Stimulated activated CD8-positive, alpha-beta memory T cell treated with anti-CD3 and anti-CD28 coated beads, Interleukin-15, amount 100 ng/mL, for 4 hours (primary cell): ENCODE data around the gene AFTPH.
"Not testable (repeated sequence)": the region's sequence is repeated elsewhere in the genome, so short reads cannot be mapped to it uniquely, and the experiment has no call there.

Experiments
- DNase-seq, 2 donors: peaks; one replicate each; pipeline ENCODE4 v3.0.0-alpha.2; 2020; ENCODE audit warnings: low read depth in 2 of 2

AFTPH gene

DNA sequence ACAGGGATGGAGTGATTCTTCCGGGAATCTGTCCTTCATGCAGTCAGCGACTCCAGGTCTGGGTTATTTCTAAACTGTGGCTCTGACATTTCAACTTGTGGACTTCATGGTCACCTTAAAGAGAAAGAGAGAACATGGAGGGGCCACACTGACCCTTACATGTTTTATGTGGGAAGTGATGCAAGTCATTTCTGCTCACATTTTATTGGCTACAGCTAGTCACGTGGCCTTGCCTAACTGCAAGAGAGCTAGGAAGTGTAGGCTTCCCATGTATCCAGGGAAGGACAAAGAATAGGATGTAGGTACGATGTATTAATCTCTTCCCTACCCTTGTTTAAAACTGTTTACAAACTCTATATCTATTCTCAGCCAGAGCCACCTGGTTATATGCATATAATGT, 30.3 kb upstream of the AFTPH start:
- DNase-seq: no peak

DNA sequence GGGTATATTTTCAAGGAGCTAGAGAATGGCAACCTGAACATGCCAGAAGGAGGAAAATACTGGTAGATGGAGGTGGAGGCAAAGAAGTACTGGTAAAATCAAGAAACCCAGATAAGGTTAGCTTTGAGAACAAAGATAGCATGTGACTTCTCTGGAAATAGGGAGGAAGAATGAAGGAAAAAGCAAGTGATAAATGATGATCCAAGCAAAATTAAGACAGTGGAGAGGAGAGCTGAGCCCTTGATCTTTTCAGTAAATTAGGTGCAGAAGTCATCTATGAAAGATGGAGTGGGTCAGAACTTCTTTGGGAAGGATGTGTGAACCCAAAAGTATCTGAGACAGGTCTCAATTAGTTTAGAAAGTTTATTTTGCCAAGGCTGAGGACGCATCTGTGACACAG, 25.7 kb upstream of the AFTPH start:
- DNase-seq: no peak

DNA sequence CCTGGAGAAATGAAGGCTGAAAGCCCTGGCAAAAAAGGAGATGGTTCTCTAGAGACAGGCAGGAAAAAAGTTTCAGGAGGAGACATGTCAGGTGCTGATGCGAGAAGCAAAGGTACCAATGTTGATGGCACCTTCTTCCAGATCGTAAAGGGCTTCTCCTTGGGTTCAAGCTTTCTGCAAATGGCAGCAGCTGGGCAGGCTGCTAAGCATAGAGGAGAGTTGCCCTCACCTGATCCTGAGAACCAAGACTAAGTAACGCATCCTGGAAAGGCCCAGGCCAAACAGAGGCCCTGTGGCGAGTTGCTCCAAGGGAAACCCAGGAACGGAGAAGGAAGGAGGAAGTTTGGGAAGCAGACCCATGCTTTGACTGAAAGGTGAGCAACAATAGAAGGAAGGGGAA, 23.6 kb upstream of the AFTPH start:
- DNase-seq: no peak

DNA sequence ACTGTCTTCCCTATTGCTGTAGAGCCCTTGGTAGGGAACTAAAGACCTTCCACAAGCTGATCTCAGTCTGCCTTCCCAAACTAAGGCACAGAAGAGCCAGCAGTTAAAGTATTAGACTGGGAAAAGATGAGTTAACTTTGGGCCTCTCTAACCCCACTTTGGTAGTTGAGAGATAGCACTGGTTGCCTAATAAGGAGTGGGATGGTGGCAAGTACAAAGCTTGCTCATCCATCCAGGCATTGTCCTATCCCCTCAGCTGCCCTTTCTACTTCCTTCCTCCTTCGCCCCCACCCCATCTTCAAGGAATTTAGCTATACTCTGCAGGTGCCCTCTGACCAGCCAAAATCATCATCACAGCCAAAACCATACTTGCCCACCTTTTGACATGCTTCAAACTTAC, 22.2 kb upstream of the AFTPH start:
- DNase-seq: no peak

DNA sequence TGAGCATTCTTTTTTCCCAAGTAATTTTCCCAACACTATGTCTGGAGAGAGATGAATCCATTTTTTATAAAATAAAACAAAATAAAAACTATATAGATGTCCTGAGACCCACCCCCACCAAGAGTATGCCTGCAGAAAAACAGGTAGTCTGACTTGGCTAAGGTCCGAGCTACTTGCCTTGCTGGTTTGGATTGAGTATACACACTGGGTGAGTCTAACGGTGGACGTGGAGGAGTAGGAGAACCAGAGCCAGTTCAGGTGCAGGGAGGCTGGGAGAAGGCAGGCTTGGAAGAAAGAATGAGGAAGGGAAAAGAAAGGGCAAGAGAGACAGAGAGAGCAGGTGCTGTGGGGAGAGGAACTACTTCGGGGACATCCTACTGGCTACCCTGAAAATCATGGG, 21.3 kb upstream of the AFTPH start:
- no peak for DNase-seq

DNA sequence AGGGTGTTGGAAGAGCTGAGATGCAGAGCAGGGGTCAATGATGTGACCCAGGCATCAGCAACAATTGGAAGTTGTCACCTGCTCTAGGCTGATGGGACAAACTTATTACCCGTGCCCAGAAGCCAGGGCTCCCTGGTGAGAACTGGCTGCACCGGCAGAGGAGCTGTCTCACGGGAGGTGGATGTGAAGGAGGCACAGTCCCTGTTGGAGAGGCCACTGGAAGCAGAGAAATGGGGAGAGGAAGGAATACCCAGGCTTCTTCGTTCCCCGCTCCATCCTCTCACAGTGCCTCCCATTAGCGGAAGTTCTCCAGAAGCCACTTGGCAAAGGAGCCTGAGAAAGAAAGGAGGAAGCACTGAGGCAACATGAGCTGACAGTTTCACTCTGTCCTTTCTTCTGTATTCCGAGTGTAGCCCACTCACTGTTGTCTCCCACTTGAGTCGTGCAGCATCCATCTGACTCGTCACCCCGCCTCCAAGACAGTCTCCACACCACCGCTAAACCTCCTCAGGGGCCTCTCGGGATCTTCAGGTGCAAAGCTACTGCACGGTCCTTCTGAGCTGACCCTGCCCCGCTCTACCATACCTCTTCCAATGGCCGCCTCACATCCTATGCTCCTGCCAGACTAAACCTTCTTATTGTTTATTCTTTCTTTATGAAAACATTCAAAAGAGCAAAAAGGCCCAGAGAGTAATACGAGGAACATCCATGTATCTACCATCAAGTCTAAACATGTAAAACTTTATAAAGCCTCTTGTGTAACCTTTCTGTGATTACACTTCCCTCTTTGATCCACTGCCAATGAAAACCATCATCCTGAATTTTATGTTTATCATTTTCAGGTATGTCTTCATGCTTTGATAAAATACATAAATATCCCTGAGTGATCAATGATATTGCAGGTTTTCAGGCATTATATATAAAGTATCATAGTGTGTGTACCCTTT, 19.1 kb upstream of the AFTPH start:
- no peak for DNase-seq

DNA sequence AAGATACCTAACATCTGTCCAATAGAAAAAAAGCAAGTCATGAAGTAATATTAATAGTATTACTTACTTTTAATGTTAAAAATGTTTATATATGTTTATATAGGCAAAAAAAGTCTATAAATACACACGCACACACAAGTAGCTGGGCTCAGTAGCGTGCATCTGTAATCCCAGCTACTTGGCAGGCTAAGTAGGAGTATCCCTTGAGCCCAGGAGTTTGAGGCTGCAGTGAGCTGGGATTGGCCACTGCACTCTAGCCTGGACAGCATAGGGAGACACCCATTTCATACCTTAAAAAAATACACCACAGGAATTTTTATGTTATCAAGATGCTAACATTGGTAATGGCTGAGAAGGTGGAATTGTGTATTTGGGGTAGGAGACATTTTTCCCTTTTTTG, 17.4 kb upstream of the AFTPH start:
- no peak for DNase-seq

DNA sequence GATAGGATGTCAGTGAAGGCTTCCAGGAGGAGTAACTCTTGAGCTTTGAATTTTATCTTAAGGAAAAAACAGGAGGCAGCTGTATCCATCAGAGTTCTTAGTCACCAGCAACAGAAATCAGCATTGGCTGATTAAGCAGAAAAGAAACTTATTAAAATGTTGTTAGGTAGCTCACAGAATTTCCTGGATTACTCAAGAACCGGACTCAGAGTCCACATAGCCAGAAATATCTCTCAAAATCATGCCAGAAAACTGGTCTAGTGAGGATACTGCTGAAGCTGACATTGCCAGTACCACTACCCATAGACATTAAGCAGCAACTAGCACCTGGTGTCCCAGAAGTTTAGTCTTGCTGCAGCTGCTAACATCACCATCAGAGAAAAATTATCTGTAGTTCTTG, 10.1 kb upstream of the AFTPH start:
- no peak for DNase-seq

DNA sequence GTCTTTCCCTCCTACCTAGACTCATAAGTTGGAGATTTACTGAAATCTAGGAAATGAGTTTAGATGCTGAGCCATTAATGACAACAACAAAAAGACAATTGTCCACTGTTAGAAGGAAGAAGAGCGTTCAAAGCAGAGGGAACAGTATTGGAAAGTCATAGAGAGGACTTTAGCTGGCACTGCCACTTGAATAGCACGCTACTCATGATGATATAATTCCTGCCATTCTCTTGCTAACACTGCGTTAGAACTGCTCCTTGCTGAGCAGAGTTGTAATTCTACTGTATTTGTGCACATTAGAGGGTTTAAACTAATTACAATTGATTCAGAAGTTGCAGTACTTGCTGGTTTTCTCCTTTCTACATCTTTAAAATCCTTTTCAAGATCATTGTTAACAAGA, 9.0 kb upstream of the AFTPH start:
- DNase-seq: no peak

DNA sequence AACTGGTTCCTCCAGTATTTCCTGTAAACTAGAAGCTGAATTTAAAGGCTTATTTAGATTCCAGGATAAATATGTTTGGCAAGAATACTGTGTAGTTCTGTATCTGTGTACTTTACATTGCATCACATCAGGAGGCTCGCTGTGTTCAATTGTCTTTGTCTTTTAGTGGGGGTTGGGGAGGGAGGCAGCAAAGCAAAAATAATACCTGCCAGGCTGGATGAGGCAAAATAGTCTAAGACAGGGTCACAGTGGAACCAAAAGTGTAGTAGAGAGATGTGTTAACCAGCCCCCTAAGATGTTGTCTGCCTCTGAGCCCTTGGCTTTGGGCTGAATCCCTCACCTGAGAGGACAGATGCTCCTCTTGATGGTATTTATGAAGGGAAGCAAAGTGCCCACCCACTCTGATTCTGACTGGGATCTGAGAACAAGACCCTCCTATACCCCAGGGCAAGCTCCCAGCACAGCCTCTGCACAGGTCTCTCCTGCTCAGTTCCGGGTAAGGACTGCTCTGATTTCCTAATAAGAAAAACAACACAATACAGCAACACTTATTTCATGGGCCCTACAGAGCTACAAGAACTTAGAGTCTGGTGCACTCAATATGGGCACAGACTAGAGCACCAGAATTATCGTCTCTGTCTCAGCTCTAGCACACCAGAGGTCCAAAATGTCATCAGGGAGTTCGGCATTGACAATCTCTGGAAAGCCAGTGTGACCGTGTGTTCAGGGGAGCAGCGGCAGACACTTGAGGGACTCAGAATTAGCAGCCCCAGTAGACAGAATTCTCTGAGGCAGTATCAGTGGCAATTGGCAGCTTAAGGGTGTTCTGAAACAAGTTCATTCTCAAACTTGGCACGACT, 7.2 kb upstream of the AFTPH start:
- DNase-seq: no peak

DNA sequence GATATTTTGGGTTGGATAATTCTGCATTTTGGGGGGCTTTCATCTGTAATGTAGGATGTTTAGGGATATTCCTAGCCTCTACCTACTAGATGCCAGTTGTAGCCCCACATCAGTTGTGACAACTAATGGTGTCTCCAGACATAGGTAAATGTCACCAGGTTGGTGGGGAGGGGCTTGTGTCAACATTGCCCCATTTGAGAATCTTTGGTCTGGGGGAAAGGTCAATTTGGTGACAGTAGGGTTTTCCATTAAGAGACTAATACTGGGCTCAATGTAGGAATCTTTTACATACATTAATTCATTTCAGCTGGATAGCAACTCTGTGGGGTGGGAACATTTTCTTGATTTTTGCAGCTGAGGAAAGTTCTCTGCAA, 6.6 kb upstream of the AFTPH start:
- no peak for DNase-seq

DNA sequence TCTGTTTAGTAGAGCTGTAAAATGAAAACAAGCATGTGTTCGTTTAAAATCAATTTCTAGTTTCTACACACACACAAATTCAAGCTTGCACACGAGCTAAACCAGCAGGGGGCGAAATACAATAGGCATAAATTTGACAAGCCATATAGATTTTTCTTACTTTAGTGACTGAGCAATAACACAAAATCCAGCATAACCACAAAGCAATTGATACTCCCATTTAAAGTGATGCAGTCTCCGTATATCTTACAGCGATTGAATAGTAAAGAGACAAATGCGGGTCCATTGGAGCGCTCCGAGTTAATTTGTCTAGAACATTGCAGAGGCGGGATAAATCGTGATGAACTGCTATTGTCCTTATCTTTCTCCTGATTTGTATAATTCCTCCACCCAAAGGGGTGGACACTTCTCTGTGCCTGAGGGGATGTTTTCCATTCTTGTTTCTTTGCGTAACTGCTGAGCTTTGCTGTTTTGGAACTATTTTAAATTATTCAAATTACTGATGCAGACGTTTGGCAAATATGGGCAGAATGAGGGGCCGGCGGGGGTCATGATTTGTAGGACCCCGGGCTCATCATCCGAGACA, 1.2 kb upstream of the AFTPH start:
- DNase-seq: peak in 1 of 2 donors; percentile 47

DNA sequence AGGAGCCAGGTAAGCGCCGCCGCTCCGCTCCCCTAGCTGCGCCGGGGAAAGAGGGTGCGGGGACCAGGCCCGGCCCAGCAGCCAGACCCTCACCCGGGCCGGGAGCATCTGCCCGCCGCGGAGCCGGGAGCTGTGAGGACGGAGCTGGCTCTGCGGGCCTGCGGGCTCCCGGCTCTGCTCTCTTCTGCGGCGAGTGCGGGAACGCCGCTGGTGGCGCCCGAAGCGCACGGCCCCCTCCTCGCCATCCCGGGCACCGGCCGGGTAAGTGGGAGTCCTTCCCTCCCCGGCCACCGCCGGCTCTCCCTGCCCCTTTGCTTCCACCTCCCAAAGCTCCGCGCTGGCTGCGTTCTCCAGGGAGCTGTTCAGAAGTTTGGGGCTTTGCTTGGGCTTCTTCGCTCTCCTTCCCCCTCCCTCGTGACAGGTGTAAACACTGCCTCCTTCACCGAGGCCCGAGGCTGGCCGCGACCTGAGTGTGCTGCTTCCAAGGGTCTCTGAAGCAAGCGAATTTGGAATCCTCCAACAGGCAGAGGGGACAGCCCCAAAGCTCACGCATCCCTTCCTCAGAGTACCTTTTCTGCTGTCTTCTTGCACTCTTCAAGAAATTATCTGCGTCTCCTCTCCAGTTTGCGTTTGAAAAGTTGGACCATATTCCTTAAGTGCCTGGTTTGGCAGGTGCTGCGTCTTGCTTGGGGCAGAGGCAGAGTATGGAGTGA, 632 bp downstream of the AFTPH start:
- DNase-seq: no peak

DNA sequence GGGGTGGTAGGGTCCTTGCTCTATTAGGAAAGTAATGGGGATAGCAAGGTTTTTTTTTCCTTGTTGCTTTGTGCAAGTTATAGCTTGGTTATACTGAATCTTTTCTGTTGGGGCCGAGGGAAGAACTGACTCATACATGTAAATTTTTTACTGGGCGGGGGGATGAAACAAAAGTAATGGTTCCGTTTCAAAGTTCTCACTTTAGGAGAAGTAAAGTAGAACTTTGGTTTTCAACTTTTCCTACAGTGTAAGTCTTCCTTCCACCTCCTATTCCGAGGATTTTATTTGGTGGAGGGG, 1.1 kb downstream of the AFTPH start:
- no peak for DNase-seq

DNA sequence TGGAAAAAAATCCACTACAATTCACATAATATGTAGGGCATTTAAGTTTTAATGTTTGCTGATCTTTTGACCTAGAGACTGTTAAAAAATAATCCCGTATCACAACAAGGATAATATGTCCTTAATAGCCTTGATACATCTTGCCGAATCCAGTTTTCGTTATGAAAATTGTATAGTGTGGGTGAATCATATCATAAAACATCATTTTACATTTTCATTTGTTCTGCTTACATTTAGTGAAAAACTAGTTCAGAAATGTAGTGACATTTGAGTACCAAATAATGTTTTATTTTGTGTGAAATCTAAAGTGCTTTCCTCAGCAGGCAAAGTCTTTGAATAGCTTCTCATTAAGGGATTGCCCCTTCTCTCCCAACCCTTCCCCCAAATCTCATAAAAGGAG, 1.9 kb downstream of the AFTPH start:
- DNase-seq: no peak

DNA sequence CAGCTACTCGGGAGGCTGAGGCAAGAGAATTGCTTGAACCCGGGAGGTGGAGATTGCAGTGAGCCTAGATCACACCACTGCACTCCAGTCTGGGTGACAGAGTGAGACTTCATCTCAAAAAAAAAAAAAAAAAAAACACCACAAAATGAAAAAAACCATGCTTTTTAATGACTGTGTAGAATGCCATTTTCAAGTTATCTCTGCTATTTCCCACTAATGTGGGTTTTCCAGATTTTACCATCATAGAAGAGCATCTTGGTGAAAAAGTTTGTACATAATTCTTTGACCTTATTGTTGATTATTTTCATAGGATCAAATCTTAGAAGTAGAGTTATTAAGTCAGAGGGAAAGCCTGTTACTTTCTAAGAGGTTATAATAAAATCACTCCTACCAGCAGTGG, 6.8 kb downstream of the AFTPH start:
- DNase-seq: not testable (repeated sequence)

DNA sequence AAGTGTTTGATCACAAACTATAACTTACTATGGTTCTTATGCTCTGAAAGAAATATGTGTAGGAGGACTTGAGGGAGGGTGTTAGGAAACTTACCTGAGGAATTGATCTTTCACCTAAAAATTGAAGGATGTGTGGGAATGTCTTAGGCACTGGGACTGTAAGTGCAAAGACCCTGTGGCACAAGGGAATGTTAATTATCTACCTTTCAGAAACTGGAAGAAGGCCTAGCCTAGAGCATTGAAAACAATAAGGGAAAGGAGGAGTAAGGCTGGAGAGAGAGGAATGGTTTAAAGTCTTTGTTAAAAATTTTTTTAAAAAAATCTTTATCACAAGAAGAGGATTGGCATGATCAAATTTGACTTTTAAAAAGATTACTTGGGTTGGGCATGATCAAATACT, 7.9 kb downstream of the AFTPH start:
- no peak for DNase-seq

DNA sequence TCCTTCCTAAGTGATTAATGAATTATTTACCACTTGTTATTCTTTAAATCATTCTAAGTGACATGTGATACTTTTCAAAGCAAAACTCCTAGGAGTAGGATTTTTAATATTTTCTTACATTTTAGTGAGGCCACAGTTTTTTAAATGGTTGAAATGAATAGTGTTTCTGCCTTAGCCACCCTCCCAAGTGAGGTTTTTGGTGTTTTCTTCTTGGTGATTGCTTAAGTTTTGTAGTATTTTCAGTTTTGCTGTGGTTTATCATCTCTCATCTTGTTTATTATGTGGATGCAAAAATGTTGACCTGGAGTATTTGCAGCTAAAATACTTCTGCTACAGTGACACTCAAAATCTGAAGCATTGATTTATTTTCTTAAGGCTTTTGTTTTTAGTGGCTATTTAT, 9.8 kb downstream of the AFTPH start:
- no peak for DNase-seq

DNA sequence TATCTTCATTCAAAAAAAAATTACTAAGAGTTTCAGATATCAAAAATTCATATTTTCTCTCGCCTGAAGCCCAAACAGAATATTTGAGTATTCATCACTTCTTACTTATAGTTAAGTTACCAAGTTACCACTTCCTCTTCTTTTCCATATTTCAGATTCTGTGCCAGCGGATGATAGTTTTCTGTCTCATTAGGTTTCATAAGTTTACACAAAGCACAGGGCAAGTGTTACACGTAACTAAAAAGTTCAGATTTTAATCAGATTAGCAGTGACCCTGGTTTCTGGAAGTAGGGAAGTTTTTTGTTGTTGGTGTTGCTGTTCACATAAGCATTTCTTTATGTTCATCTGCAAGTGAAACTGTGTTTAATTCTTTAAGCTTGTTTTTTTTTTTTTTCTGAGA, 10.2 kb downstream of the AFTPH start:
- no peak for DNase-seq

DNA sequence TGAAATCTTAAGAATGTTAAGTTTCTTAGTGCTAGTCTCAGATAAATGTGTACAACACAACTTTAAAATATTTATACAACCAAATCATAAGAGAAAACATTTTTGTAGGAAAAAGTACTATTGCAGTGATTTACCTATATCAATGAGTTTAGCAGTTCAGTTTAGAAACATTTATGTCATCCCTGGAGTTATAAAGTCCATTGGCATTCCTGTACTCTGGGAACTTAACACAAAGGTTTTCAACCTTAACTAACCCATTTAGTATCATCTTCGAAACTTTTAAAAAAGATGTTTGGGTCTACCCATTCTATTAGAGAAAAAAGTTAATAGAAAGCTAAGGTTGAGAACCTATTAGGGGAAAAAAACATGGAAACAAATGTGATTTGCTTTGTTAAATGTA, 10.9 kb downstream of the AFTPH start:
- no peak for DNase-seq

DNA sequence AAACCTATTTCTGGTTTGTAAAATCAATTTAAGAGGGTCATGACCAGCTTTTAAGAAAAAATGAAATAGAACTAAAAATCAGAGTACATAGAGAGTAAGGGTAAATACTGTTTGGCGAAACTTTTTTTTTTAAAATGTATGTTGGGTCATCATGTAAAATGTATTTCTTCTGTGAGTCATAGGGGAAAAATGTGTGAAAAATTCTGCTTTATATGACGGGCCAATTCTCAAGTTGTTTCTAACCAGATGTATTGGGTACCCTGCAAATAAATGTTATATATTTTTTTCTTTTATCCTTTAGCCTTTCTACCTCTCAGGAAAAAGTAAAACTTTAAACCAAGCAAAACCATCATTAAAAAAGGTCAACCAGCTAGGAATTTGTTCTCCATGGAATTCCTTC, 13.9 kb downstream of the AFTPH start:
- no peak for DNase-seq

DNA sequence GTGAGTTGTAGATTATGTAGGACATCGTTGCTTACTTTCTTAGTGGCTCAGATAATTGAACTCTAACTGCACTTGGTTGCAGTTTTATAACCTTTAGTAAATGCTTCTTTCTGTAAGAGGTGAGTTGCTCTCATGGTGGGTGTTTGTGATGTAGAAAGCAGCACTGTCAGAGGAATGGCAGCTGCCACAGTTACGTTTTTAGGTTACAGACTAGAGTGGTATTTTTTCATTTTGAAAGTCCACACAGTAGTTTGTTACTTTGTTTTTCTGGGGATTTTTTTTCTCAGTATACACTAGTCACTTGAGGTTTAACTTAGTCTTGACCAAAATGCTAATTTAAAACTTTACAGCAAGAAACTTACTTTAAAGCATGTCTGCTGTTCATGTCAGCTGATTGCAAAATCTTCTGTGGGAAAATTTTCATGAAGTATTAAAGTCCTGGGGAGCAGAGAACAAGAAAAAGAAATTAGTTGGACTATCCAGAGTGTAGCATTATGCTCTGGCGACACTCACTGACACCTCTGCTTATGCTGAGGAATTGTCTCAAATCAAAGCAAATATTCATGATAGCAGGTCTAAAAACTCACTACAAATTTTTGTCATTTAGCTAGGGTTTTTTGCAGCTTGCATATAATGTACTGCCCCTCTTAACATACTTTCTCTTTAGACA, 14.8 kb downstream of the AFTPH start:
- DNase-seq: no peak
